HG02678 (cell line): ENCODE measurements around the gene RANBP10.
"Not testable (repeated sequence)": the region's sequence is repeated elsewhere in the genome, so short reads cannot be mapped to it uniquely, and the experiment has no call there.

Experiments used
- ATAC-seq: cut with Tn5 transposase; IDR thresholded peaks from one replicate; pipeline ENCODE4 v1.9.1; 2021; ENCODE audit warnings: mild to moderate bottlenecking, moderate library complexity; ENCODE audit not compliant: unreplicated experiment

Gene RANBP10

GRCh38 chr16:67719048-67719777 is 87.1 kb downstream of the RANBP10 start, which contains the start of gene GFOD2:
Gene GFOD2, minus strand, starts transcription at chr16:67719316. Its CDS starts 33,601 bp downstream, at chr16:67685715.
- peak; percentile 88 for ATAC-seq

DNA sequence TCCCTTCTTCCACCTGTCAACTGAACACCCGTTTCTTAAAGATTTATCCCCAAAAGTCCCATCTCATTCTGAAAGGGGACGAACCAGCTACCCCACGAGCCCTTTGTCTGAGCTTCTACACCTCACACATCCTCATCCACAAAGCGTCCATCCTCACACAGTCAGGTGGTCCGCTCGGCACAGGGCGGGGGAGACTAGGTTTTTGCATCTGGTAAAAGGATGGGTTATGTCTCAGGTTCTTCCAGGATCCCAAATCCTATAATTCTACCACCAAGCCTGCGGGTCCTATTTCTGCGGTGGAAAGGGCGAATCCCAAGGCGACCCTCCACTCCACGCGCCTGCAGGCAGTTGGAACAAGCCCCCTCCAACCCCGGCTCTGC is 87.7 kb downstream of the RANBP10 start:
- ATAC-seq, result no peak

- no peak for ATAC-seq
These were observed 90.3 kb downstream of the RANBP10 start for GRCh38 chr16:67716097-67716496.

GRCh38 chr16:67714522-67714921 is 91.8 kb downstream of the RANBP10 start:
- ATAC-seq, result no peak

- no peak for ATAC-seq
These were observed 92.6 kb downstream of the RANBP10 start for GRCh38 chr16:67713647-67714273.

DNA sequence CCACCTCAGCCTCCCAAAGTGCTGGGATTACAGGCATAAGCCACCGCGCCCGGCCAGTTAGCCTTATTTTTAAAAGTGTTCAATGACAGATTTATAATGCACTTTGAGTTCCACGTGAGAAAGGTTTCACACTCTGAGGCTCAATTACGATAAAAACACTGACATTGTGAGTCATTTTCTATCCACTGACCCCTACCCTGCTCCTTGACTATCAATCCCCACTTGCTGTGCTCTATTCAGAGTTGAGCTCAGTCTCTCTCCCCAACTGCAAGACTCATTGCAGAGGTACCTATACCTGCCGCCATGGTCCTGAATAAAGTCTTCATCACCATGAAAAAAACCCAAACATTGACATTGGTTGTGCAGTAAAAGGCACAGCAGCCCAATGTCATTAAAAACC is 95.8 kb downstream of the RANBP10 start:
- no peak for ATAC-seq

GRCh38 chr16:67709050-67709449 is 97.3 kb downstream of the RANBP10 start:
- ATAC-seq, result no peak

- ATAC-seq, result no peak
These were observed 98.0 kb downstream of the RANBP10 start for GRCh38 chr16:67708368-67708771.

GRCh38 chr16:67707790-67708189 is 98.6 kb downstream of the RANBP10 start:
- no peak for ATAC-seq

DNA sequence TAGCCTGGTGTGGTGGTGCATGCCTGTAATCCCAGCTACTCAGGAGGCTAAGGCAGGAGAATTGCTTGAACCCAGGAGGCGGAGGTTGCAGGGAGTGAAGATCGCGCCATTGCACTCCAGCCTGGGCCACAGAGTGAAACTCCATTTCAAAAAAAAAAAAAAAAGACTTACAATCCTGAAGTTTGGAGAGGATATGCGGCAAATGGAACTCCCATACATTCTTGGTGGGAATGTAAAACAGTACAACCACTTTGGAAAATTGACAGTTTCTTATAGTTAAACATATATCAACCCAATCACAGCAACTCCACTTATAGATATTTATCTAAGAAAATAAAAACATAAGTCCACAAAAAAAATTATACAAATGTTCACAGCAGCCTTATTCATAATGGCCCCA is 99.2 kb downstream of the RANBP10 start:
- no peak for ATAC-seq

DNA sequence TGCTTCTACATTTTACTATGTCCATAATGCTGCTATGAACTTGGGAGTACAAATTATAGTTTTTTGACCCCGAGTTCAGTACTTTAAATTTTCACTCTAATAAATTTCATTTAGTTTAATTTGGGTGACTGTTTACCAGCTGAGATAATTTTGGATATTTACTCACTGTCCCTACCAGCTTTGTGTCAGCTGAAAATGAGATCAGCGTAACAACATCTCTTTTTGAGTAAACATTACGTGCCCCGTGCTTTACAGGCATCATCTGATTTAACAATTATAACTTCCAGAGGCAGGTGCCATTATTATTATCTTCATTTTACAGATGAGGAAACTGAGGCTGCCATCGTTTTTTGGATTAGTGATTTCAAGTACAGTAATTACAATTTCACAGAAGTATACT is 102.2 kb downstream of the RANBP10 start:
- no peak for ATAC-seq

DNA sequence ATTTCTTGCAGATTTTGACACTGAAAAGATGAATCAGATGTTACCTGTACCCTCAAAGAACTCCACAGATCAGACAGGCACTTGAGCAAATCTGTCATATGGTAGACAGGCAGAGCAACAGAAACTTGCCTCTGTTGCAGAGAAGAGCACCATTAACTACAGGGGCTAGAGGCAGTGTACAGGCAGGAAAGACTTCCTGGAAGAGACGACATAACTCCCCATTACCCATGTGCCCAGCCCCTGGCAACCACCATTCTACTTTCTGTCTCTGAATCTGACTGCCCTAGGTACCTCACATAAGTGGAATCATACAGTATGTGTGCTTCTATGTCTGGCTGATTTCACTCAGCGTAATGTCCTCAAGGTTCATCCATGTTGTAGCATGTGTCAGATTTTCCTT is 102.7 kb downstream of the RANBP10 start:
- no peak for ATAC-seq

- no peak for ATAC-seq
These were observed 104.2 kb downstream of the RANBP10 start for GRCh38 chr16:67702130-67702529.

- no peak for ATAC-seq
These were observed 104.9 kb downstream of the RANBP10 start for GRCh38 chr16:67701420-67701819.

DNA sequence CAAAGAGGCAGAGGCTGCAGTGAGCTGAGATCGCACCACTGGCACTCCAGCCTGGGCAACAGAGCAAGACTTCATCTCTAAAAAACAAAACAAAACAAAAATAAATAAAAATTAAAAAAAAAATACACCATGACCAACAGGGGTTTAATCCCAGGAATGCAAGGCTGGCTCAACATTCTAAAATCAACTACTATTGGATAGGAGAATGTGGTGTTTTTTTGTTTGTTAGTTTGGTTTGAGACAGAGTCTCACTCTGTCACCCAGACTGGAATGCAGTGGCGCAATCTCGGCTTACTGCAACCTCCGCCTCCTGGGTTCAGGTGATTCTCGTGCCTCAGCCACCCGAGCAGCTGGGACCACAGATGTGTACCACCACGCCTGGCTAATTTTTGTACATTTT is 107.1 kb downstream of the RANBP10 start:
- no peak for ATAC-seq

DNA sequence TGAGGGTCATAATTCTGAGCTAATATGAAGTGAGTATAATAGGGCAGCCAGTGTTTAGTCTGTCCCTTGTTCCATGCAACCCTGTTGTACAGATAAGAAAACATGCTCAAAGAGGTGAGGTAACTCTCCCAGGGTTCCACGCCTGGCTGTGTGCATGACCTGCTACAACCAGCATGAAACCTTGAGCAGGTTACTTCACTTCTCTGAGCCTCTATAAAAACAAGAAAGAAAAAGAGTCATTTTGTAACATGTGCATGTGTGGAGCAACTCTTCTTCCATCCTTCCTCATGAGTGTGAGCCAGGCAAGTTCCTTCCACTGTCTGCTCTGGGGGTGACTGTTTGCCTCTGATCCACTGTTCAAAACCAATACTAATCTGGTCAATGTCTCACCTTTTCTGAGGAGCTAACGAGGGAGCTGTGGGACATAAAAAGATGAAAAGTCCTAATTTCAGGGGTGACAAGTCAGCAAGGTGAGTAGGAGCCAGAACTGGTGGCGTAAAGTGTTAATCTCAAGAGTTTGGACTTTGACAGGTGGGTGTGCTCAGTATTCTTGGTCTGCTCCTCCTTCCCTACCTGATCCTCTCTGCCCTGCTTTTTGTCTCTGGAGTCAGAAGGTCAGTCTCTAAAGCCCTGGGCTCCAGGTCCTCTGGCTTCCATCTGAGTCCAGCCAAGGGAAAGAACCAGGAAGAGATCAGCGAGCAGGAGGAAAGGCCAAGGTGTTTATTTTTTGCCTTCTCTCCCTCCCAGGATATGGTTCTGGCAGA is 108.8 kb downstream of the RANBP10 start:
- no peak for ATAC-seq

- no peak for ATAC-seq
These were observed 111.7 kb downstream of the RANBP10 start for GRCh38 chr16:67694611-67695010.

- not testable (repeated sequence) for ATAC-seq
These were observed 112.7 kb downstream of the RANBP10 start for GRCh38 chr16:67693517-67694285.

- no peak for ATAC-seq
These were observed 120.8 kb downstream of the RANBP10 start for GRCh38 chr16:67685388-67686112.

DNA sequence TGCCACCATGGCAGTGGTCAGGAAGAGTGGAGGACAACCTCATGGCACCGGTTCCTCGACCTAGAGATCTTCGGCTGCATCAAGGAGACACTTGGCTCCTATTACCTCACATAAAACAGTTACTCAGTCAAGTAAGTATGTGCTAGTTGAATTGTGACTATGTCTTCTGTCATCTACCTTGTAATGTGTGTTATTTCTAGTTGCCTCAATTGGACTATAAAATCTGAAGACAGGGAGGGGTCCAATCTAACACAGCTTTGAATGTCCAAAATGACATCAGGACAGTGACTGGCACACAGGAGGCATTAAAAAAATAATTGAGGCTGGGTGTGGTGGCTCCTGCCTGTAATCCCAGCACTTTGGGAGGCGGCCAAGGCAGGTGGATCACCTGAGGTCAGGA is 122.6 kb downstream of the RANBP10 start:
- ATAC-seq, result no peak
